ENCODE results near the gene GLCCI1. TPM values are rescaled to one million over a fixed set of nuclear protein-coding genes. Genes with fewer than 3 reads are reported as not detected.
"Not testable (repeated sequence)": the region's sequence is repeated elsewhere in the genome, so short reads cannot be mapped to it uniquely, and the experiment has no call there.

Gene GLCCI1
- total RNA-seq, 1 donor from 2014 or later = 25.5 TPM

DNA sequence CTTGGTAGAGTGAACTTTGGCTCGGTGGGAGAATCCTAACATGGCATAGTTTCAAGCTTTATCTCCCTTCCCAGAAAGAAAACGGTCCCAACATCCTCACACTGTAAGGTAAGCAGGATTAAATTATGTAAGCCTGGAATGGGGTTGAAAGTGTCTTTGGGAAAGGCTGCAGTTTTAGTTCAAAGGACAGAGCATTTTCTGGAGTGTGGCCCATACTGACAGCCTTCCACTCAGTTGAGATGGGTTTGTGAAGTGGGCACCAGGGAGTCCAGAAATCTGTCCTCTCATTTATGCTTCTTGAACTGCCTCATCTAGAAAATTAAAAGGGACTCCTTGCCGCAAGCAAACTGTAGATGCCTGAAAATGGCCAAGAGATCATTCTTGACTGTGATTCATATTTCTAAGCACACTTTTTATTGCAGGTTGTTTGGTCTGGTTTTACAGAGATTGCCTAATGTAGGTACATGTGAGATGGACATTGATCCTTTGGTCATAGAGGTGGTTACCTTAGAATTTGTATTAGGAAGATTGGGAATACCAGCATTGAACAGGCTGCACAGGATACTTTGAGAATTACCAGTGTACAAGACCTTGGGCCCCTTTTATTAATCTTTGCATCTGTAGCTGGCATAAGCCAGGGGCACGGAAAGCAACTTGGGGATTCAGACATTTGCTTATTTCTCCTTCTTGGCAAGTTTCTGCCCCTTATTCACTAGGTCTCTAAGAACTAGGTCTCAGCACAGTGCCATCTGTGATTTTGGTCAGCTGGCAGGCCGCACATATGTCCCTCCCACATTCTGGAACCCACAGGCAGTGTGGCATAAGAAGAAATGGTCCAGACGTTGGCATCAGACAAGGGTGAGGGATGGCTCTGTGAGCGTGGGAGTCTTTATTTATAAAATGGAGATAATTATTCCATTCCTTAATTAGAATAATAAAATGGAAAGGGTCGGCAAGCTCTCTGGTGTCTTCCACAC, 125.9 kb downstream of the GLCCI1 start:
- no peak for DNase-seq (ENCODE audit: low spot score)

GRCh38 chr7:8101292-8101691, 132.7 kb downstream of the GLCCI1 start:
- DNase-seq (ENCODE audit: low spot score) = not testable (repeated sequence)

DNA sequence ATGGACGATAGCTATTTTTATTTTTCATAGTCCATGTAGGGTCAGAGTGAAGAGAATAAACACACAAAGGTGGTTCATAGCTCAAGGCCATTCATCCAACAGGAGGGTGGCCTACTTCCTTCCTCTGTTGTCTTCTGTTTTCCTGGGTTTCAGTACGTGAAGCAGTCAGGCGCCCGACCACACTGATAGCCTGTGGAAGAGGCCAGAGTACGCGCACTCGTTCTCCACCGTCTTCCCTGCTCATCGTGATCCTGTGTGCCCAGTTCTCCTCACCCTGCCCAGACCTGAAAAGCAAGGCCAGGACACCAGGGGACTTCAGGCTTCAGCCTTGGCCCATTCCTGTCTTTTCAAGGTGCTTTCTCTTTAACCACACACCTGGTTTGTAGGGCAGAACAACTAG, 134.7 kb downstream of the GLCCI1 start:
- DNase-seq (ENCODE audit: low spot score) = no peak

DNA sequence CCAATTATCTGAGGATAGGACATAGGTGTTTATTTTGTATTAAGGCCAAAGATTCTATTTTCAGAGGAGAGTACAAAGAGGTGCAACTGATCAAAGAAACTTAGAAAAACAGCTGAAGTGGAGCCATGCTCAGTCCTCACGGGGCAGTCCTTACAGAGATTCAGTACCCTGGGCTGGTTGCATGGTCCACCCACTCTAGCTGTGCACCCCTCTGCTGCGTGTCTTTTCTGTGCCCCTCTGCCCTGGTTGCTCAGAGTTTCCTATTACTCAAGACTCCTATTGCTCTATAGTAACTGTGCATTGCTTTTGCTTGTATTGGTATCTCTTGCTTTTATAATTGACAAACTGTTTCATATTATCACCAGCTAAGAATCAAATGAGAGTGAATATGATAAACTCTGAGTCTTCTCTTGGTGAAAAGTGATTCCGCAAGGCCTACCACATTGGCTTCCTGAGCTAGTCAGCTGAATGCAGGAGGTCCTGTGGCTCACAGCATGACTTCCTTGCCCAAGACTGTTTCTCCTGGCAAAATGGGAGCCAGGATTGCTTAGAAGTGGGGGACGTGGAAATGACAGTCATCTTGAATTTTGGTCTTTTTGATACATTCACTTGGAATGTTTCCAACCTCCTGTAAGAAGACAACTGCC, 137.0 kb downstream of the GLCCI1 start:
- DNase-seq (ENCODE audit: low spot score) = no peak

GRCh38 chr7:8109196-8110022, 140.8 kb downstream of the GLCCI1 start:
- no peak for DNase-seq (ENCODE audit: low spot score)

GRCh38 chr7:8111282-8111960, 142.8 kb downstream of the GLCCI1 start:
- no peak for DNase-seq (ENCODE audit: low spot score)

- no peak for DNase-seq (ENCODE audit: low spot score)
Observed at GRCh38 chr7:8112685-8113084, 144.1 kb downstream of the GLCCI1 start.

GRCh38 chr7:8113184-8113583, 144.6 kb downstream of the GLCCI1 start:
- DNase-seq (ENCODE audit: low spot score) = no peak

DNA sequence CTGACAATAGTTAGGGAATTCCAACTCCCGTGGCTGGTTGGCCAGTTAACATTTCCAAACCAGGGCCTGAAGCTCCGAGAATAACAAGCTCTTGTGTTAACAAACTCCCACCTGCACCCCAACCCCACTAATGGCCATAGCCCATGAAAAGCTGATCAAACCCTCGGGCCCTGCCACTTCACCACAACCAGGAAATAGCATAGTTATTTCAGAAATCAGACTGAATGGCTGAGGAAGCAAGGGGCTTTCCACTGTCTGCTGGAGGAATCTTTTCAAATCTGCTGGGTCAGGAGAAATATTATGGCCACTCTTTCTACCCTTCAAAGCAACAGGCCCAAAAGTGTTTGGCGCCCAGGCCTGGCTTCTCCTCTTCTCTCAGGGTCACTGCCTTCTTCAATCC, 145.6 kb downstream of the GLCCI1 start:
- no peak for DNase-seq (ENCODE audit: low spot score)

- no peak for DNase-seq (ENCODE audit: low spot score)
Observed at GRCh38 chr7:8115547-8116402, 147.2 kb downstream of the GLCCI1 start.

- no peak for DNase-seq (ENCODE audit: low spot score)
Observed at GRCh38 chr7:8117195-8117594, 148.6 kb downstream of the GLCCI1 start.

GRCh38 chr7:8119262-8119661, 150.7 kb downstream of the GLCCI1 start:
- no peak for DNase-seq (ENCODE audit: low spot score)

GRCh38 chr7:8120390-8121058, 151.9 kb downstream of the GLCCI1 start:
- no peak for DNase-seq (ENCODE audit: low spot score)

DNA sequence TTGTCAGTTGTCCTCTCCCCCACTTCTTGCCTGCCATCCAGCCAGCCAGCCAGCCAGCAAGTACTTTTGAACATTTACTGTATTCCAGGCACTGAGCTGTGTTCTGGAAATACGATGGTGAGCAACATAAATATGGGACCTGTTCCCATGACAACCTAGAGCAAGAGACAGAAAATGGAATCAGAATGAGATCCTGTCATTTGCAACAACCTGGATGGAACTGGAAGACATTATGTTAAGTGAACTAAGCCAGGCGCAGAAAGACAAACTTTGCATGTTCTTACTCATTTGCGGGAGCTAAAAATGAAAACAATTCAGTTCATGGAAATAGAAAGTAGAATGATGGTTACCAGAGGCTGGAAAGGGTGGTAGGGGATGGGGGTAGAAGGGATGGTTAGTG, 152.6 kb downstream of the GLCCI1 start:
- no peak for DNase-seq (ENCODE audit: low spot score)

GRCh38 chr7:8125680-8126444, 157.3 kb downstream of the GLCCI1 start:
- no peak for DNase-seq (ENCODE audit: low spot score)

DNA sequence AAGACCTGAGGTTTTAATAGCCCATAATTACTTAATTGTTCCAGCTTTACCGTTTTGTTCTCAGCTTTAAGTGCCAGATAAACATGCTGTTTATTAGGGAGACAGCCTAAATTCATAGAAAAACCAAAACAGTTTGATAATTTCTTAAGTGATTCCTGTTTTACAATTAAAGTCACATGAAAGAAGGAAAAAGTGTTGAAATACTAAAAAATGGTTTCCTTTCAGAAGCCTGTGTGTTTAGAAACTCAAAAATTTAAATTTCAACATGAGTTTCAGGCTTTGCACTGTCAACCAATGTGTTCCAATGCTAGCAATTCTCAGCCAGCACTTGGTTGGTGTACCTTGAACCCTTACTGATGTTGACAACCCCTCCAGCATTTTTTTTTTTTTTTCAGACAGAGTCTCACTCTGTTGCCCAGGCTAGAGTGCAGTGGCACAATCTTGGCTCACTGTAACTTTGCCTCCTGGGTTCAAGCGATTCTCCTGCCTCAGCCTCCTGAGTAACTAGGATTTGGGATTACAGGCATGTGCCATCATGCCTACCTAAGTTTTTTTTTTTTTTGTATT, 158.1 kb downstream of the GLCCI1 start:
- DNase-seq (ENCODE audit: low spot score) = no peak

DNA sequence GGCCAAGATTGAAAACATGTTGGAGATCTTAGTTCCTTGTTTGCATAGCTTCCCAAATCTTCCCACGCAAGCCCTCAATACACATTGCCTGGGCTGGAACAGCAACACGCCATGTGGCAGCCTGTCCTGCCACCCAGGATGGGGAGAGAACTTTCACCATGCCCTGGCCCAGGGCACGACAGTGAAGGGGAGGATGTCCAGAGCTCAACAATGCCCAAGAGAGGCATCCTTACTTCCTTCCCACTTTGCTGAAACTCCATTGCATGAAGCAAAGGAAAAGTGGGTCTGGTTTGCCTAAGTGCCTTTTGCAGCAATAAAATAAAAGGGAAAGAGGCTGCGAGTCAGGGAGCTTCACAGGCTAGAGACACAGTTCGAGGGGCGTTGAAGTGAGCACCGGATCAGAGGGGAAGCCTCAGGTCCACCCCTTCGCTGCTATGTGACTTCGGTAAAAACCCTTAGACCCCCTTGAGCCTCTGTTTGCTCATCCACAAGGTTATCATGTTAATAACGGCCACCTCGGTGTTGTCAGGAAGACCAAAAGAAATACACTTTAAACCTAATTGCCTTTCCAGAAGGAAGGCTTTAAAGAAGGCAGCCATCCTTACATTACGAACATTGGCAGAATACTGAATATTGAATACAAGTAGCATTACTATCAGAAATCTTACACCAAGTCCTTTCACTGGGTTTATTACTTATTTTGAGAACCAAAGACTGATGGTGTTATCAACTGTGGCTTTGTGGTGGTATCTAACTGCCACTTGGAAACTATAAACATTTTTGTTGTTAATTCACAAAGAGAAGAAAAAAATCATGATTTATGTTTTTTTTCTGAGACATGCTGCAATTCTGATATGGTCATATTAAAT, 160.1 kb downstream of the GLCCI1 start:
- DNase-seq (ENCODE audit: low spot score) = no peak

- no peak for DNase-seq (ENCODE audit: low spot score)
Observed at GRCh38 chr7:8129318-8129659, 160.7 kb downstream of the GLCCI1 start.
